Hematopoietic multipotent progenitor cell treated with erythropoietin and hydrocortisone succinate and interleukin-3 and kit ligand, for 4 days (in vitro differentiated cells): ENCODE measurements around the gene C1QTNF4.
"Not testable (repeated sequence)": the region's sequence is repeated elsewhere in the genome, so short reads cannot be mapped to it uniquely, and the experiment has no call there.

Experiments used
- DNase-seq: peaks from one replicate; pipeline ENCODE4 v3.0.0-alpha.2; 2015

Gene C1QTNF4

DNA sequence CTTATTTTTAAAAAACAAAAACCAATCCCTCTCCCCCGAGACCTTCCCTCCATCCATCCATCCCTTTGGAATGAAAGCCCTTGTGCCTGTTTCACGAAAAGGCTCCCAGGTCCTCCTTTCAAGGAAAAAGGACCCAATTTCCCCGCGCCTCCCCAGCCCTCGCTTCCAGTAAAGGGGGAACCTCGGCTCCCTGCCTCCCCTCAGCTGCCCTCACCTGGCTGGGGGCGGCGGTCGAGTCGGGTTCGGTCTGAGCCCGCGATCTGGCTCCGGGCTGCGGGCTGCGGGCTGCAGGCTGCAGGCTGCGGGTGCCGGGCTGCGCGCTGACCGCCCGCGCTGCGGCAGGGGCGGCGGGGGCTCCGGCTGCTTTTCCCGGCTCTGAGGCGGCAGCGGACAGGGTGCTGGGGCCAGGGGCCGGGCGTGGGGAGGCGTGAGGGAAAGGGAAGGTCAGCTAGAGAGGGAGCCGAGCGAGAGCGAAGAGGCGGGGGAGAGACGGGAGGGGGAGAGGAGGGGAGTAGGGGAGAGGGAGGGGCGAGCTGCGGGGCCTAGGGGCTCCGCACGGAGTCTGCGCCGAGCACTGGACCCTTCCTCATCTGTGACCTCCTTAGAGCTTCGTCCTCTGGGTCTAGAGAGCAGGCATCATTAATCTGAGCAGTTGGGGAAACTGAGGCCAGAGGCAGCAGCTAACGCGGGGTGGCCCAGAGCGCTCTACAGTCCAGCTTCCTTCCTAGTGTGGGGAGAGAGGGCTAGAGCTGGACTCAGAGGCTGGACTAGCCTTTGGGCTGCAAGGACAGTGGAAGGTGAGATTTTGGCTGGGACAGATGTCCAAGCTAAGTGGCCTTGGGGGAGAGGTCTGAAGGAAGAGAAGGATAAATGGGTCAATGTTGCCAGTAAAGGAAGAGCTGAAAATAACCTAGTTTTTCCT, at the start of gene C1QTNF4:
Gene C1QTNF4, minus strand, starts transcription at position 478 of the 922 bp plus-strand sequence. CDS start 3,601 bp downstream, outside the sequence.
- no peak for DNase-seq

DNA sequence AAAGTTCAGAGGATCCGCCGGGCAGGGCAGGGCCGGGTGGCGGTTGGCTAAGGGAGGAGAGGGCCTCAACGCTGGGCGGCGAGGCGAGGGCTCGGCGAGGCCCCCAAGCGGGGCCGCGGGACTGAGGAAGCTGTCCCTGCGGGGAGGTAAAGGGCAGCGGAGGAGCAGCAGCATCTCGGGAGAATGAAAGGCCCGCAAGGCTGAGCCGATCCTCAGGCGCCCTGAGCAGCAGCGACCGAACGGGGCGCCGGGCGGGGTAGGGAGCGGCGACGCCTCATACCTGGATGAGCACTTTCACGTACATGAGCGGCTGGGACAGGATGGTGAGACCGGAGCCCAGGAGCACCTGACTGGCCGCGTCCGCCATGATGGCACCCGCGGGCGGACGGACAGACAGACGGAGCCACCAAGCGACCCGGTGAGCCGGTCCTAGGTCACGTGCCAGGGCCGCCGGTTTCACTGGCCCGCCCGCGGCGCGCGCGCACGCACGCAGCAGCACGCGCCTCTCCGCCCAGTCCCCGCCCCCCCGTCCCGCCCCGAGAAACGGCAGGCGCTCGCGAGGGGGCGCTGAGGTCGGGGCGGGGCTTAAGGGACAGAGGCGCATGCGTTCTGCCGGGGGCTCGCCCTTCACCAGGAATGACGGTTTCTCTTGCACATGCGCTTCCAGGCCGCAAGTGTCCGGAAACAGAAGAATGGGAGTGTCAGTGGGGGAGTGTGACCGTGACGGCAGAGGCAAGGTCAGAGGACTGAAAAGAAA, 48.1 kb upstream of the C1QTNF4 start, which contains the start of gene MTCH2:
Gene MTCH2, minus strand, starts transcription at position 461 of the 757 bp plus-strand sequence. Its CDS starts 94 bp downstream, at position 367.
- peak; percentile 99 for DNase-seq

- DNase-seq: peak; percentile 29
These were observed 47.4 kb upstream of the C1QTNF4 start for GRCh38 chr11:47641600-47642098.

- DNase-seq: not testable (repeated sequence)
These were observed 46.3 kb upstream of the C1QTNF4 start for GRCh38 chr11:47640506-47640905.

GRCh38 chr11:47636331-47636730, 42.1 kb upstream of the C1QTNF4 start:
- not testable (repeated sequence) for DNase-seq

- DNase-seq: no peak
These were observed 37.3 kb upstream of the C1QTNF4 start for GRCh38 chr11:47631473-47631872.

DNA sequence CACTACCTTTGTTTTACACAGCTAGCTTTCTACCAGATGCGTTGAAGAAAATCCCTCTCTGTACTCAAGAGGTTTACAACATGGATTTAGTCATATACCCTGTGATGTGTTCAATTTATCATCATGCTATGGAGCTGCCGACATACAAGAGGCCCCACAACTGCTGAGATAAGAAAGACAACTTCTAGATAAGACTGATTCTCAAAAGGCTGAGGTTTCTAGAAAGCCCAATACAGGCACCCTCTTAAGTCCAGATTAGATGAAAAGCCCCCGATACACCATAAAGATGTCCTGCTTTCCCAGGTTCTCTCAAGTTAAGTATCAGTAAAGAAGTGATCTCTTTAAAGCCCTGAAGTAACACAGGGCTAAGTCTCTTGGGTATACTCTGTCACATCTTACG, 33.8 kb upstream of the C1QTNF4 start:
- no peak for DNase-seq

DNA sequence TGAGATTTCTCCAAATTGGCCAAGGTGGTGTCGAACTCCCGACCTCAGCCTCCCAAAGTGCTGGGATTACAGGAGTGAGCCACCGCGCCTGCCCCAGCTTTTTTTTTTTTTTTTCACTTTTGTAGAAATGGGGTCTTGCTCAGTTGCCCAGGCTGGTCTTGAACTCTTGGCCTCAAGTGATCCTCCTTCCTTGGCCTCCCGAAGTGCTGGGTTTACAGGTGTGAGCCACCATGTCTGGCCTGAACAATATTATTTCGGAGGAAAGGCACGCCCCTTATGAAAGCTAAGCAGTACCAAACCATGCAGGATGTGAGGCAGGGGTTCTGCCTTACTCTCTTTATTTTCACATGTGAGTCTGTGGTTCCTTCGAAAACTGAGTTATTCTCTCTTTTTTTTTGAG, 32.0 kb upstream of the C1QTNF4 start:
- no peak for DNase-seq

- no peak for DNase-seq
These were observed 26.7 kb upstream of the C1QTNF4 start for GRCh38 chr11:47620836-47621378.

- DNase-seq: peak; percentile 43
These were observed 23.2 kb upstream of the C1QTNF4 start for GRCh38 chr11:47617417-47617809.

DNA sequence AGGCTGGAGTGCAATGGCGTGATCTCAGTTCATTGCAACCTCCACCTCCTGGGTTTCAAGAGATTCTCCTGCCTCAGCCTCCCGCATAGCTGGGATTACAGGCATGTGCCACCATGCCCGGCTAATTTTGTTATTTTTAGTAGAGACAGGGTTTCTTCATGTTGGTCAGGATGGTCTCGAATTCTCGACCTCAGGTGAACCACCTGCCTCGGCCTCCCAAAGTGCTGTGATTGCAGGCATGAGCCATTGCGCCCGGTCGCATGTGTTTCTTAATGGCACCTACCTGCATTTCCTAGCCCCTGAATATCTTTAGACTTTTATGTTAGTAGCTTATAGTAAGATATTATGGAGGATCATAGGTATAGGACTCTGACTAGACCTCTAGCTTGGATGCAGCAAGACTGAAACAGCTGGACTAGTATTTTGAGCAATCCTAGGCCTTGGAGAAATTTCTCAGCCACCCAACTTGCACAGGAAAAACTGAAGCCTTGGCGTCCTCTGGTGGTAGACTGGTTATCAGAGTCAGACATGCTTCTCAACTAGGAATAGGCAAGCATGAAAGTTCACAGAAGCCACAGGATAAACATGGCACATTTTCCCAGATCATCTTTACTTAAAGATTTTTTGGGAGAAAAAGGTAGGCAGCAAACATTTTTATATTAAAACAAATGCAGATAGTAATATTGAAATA, 22.7 kb upstream of the C1QTNF4 start:
- peak; percentile 79 for DNase-seq

- DNase-seq: no peak
These were observed 21.0 kb upstream of the C1QTNF4 start for GRCh38 chr11:47615249-47615648.

DNA sequence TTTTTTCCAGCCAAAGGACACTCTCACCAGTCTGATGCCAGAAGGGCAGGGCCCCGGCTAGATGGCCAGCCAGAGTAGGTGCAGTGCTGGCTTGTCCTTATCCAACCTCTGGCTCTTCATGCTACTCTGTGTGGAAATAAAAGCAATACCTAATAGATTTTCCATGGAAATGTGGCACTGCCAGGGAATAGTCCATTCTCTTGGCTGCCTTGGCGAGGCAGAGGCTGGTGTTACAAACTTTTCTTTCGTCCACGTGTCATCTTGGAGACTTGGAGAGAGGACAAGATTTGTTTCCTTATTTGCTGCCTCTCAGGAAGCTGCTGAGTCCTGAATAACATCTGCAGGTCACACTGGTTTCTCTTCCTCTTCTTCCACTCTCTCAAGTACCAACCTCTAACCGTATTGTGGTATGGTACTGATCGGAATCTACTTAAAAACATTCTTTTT, 17.2 kb upstream of the C1QTNF4 start:
- DNase-seq: peak; percentile 68

DNA sequence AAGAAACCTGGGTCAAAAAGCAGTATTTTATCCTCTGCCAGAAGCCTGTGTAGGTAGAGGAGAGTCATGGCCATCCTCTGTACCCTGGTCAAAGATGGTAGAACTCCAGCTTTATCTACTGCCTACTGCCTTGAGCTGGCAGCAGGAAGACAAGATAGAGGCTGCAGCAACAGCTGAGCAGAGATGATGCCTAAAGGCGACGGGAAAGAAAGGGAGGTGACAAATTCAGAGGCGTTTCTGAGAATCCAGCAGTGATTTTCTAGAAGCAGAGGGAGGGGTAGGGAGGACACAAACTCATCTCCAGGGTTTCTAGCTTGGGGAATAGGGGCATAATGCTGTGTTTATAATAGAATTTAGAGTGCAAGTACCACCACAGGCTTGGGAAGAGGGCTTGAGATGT, 15.5 kb upstream of the C1QTNF4 start:
- DNase-seq: peak; percentile 58

GRCh38 chr11:47607380-47607779, 13.2 kb upstream of the C1QTNF4 start:
- no peak for DNase-seq

- DNase-seq: no peak
These were observed 12.5 kb upstream of the C1QTNF4 start for GRCh38 chr11:47606731-47607130.

DNA sequence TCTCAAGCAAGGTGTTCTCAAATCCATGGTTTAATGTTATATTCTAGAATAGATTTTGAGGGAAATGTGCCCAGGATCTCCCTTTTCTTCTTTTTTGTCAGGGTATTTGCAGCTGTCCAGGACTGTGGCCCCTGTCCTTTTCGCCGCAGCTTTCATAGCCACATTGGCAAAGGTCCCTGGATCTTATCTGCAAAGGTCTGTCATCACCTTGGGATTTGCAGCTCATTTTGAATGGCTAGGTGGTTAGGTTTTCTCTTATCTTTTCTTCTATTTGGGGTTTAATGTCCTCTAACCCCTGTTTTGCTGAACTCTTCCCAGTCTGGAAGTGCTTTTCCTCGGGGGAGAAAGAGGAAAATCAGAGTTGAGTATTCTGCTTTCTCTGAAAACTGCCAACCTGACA, 11.7 kb upstream of the C1QTNF4 start:
- no peak for DNase-seq

DNA sequence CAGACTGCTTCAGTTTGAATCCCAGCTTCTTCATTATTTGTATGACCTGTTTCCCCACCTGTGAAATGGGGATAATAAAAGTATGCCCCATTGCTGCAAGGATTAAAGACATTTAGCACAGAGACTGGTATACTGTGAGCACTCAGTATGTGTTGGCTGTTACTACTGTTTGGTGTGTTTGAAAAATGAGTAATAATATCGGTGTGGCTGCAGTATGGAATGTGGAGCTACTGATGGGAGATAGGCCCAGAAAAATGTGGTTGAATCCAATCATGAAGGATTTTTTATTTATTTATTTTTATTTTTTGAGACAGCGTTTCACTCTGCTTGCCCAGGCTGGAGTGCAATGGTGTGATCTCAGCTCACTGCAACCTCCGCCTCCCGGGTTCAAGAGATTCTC, 9.1 kb upstream of the C1QTNF4 start:
- DNase-seq: no peak

- no peak for DNase-seq
These were observed 5.7 kb upstream of the C1QTNF4 start for GRCh38 chr11:47599902-47600301.

GRCh38 chr11:47595967-47596366, 1.8 kb upstream of the C1QTNF4 start:
- no peak for DNase-seq

DNA sequence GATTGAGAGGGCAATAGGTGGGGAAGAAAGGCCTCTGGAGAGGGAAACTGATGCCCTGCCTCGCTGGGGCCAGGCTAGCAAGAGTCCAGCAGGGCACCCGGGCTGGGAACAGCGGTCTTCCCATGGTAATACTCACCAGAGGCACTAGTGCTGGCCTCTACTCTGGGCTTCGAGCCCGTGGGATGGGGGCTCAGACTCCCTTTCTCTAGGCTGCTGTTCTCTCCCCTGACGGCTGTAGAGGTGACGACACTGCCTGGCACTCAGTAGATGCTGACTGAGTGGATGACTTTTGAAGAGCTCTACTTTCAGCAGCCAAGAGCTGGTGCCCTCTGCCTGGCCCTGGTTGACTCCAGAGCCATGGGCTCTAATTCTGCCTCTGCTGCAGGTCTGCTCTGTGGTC, 818 bp upstream of the C1QTNF4 start:
- peak; percentile 25 for DNase-seq

DNA sequence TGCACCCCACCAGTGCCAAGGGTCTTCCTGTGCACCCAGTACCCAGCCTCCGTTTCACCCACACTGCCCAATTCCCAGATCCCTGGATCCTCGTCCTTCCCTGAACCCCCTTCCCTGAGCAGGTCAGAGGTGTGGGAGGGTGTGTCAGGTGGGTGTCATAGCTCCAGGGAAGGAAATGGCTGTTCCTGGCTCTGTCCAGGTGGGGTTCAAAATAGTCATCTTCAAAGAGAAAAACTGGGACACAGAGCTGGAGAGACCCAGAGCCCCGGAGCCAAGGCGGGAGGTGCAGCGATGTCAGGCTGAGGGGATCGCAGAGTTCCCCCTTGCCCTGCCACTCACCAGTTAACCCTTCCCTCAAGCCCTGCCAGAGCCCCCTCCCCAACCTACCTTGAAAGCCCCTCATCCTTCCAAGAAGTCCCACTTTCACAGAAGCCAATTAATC, 698 bp downstream of the C1QTNF4 start:
- no peak for DNase-seq
